Tibial nerve (tissue), 4 donors: Measurements from ENCODE around the gene CCDC152. TPM values are rescaled to one million over a fixed set of nuclear protein-coding genes. Genes with fewer than 3 reads are reported as not detected.

Source experiments
- DNase-seq, 2 donors: peaks; one replicate each; pipeline ENCODE4 v3.0.0-alpha.2; 2019; ENCODE audit warnings: low spot score in 2 of 2
- H3K27ac ChIP-seq, 4 donors: fragments of 200-600 bp; sonication (generic) in 3 of 4; one replicate each; pipeline ENCODE4 v1.5.1; 2017 to 2019; ENCODE audit warnings: mild to moderate bottlenecking in 1 of 4
- H3K27me3 ChIP-seq, 2 donors: fragments of 200-600 bp; sonication (generic) in 1 of 2; one replicate each; pipeline versions ENCODE4 v1.5.1 to v1.6.0; 2017 to 2019
- H3K36me3 ChIP-seq, 3 donors: fragments of 200-600 bp; sonication (generic); one replicate each; pipeline ENCODE4 v1.5.1; 2018 to 2019
- H3K4me1 ChIP-seq, 4 donors: fragments of 200-600 bp; sonication (generic) in 3 of 4; one replicate each; pipeline ENCODE4 v1.5.1; 2017 to 2019
- H3K4me3 ChIP-seq, 4 donors: fragments of 200-600 bp; sonication (generic) in 3 of 4; one replicate each; pipeline ENCODE4 v1.5.1; 2017 to 2019; ENCODE audit warnings: mild to moderate bottlenecking in 1 of 4, moderate library complexity in 1 of 4
- H3K9me3 ChIP-seq, 4 donors: fragments of 200-600 bp; sonication (generic) in 3 of 4; one replicate each; pipeline ENCODE4 v1.5.1; 2017 to 2019
- EP300 ChIP-seq, 2 donors: sonication (generic); formaldehyde crosslinking; IDR thresholded peaks; one replicate each; pipeline ENCODE4 v1.6.1; 2017; ENCODE audit warnings: antibody characterized with exemption in 2 of 2, mild to moderate bottlenecking in 1 of 2
- POLR2A ChIP-seq, 2 donors: fragments of 450-650 bp; IDR thresholded peaks; one replicate each; pipeline ENCODE4 v1.6.1; 2017; ENCODE audit warnings: antibody characterized with exemption in 2 of 2, mild to moderate bottlenecking in 2 of 2, moderate library complexity in 2 of 2
- WGBS, 2 donors: methylation state at CpG; one replicate each; pipeline ENCODE4 v1.1.5; 2018; 5-methylcytosine and 5-hydroxymethylcytosine counted together
- total RNA-seq, 4 donors: library from RNA; depleted of rRNA; stranded (reverse); fragments of >200 nt; gene quantifications; one replicate each; pipeline ENCODE4 v1.1.0, GENCODE V29; 2016
- TF ChIP-seq, protein P1 (sequence below), 5 experiments: fragments of 200-600 bp in 3 of 5; fragments of 450-650 bp in 2 of 5; sonication (generic) in 3 of 5; IDR thresholded peaks; one replicate each; pipeline ENCODE4 v1.5.1; 2016 to 2019; ENCODE audit warnings: antibody characterized with exemption in 5 of 5, mild to moderate bottlenecking in 3 of 5, moderate library complexity in 2 of 5

The CCDC152 gene
- total RNA-seq, 4 donors from 2014 or later, result 2.6 to 3.9 (median 3.0) TPM

DNA sequence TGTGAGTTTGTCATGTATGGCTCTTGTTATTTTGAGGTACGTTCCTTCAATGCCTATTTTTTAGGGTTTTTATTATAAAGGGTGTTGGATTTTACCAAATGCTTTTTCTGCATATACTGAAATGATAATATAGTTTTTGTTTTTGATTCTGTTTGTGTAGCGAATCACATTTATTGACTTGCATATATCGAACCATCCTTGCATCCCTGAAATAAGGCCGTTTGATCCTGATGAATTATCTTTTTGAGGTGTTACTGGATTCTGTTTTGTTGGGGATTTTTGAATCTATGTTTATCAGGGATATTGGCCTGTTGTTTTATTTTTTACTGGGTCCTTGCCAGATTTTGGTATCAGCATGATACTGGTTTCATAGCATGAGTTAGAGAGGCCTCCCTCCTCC, 29.1 kb downstream of the CCDC152 start:
- 92 to 95% methylated on average over 4 of the region's 4 CpGs for WGBS, 2 donors

DNA sequence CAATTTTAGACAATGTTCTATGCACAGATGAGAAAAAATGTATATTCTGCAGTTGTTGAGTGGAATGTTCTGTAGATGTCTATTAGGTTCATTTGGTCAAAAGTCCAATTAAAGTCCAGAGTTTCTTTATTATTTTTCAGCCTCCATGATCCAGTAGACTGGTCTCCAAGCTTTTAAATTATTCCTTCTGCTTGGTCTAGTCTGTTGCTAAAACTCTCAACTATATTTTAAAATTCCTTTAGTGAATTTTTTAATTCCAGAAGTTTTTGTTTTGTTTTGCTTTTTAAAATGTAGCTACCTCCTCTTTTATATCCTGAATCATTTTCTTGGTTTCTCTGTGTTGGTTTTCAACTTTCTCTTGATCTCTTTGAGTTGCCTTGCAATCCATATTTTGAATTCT, 30.5 kb downstream of the CCDC152 start:
- TF ChIP-seq, protein P1, sequence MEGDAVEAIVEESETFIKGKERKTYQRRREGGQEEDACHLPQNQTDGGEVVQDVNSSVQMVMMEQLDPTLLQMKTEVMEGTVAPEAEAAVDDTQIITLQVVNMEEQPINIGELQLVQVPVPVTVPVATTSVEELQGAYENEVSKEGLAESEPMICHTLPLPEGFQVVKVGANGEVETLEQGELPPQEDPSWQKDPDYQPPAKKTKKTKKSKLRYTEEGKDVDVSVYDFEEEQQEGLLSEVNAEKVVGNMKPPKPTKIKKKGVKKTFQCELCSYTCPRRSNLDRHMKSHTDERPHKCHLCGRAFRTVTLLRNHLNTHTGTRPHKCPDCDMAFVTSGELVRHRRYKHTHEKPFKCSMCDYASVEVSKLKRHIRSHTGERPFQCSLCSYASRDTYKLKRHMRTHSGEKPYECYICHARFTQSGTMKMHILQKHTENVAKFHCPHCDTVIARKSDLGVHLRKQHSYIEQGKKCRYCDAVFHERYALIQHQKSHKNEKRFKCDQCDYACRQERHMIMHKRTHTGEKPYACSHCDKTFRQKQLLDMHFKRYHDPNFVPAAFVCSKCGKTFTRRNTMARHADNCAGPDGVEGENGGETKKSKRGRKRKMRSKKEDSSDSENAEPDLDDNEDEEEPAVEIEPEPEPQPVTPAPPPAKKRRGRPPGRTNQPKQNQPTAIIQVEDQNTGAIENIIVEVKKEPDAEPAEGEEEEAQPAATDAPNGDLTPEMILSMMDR (IDR thresholded peaks at IDR 0.05), result no peak
- TF ChIP-seq EP300 (IDR thresholded peaks at IDR 0.05) (no peak), POLR2A (IDR thresholded peaks at IDR 0.05) (no peak)
- Histone ChIP-seq H3K36me3 (peaks cover 0 to 8% (median 0%) of the 10 kb centered on the region in 3 donors), H3K4me3 (no peak overlapping the region), H3K9me3 (peaks cover 0 to 34% (median 6%) of the 10 kb centered on the region in 4 donors), H3K27ac (no peak overlapping the region), H3K4me1 (no peaks in the 10 kb centered on the region), H3K27me3 (no peaks in the 10 kb centered on the region)
- no peak for DNase-seq

More for the DNA sequence above, 29.1 kb downstream of the CCDC152 start:
- H3K27me3 ChIP-seq, result no peaks in the 10 kb centered on the region
- no peak for DNase-seq
- no peak overlapping the region for H3K27ac ChIP-seq
- H3K4me1 ChIP-seq, result no peaks in the 10 kb centered on the region
- H3K9me3 ChIP-seq, result peaks cover 0 to 34% (median 6%) of the 10 kb centered on the region in 4 donors
- H3K36me3 ChIP-seq, result peaks cover 0 to 8% (median 0%) of the 10 kb centered on the region in 3 donors
- no peak overlapping the region for H3K4me3 ChIP-seq
- TF ChIP-seq EP300 (IDR thresholded peaks at IDR 0.05) (no peak), POLR2A (IDR thresholded peaks at IDR 0.05) (no peak)
- TF ChIP-seq, protein P1 (IDR thresholded peaks at IDR 0.05), result no peak

DNA sequence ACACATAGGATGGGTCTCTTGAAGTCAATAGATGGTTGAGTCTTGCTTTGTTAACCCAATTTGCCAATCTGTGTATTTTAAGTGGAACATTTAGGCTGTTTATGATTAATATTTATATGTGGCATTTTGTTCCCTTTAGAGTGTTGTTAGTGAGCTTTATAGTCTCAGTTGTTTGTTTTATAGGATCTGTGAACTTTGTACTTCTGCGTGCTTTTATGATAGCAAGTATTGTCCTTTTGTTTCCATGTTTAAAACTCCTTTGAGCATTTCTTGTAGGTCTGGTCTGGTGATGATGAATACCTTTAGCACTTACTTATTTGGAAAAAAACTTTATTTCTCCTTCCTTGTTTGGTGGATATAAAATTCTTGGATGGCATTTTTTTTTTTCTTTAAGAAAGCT, 31.2 kb downstream of the CCDC152 start:
- no peaks in the 10 kb centered on the region for H3K27me3 ChIP-seq
- peaks cover 0 to 8% (median 0%) of the 10 kb centered on the region in 3 donors for H3K36me3 ChIP-seq
- no peak overlapping the region for H3K4me3 ChIP-seq
- H3K9me3 ChIP-seq, result peaks cover 0 to 34% (median 6%) of the 10 kb centered on the region in 4 donors
- WGBS, 2 donors, result 96 to 100% methylated on average over 1 of the region's 1 CpG
- no peak overlapping the region for H3K27ac ChIP-seq
- H3K4me1 ChIP-seq, result no peaks in the 10 kb centered on the region
- no peak for DNase-seq
- TF ChIP-seq, protein P1 (IDR thresholded peaks at IDR 0.05), result no peak
- TF ChIP-seq POLR2A (IDR thresholded peaks at IDR 0.05) (no peak), EP300 (IDR thresholded peaks at IDR 0.05) (no peak)

DNA sequence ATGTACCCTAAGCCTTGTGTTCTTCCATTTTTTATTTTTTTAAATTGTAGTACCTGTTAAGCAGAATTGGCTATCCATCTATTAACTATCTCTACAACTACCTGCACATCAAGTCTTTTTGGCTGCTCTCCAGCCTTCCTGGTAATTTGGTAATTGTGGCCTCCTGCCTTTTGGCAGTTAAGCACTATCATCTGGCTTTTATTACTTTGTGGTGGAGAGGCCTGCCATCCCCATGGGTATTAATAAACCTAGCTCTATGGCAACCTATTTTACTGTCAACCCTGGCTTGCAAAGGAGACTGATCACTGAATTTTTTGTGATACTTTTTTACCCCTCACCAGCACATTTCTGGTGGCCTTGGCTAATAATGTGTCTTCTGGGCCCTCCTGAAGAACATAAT, 34.5 kb downstream of the CCDC152 start:
- DNase-seq, result no peak
- Histone ChIP-seq H3K4me3 (no peak overlapping the region), H3K27me3 (no peaks in the 10 kb centered on the region), H3K27ac (no peak overlapping the region), H3K9me3 (peaks cover 0 to 25% (median 3%) of the 10 kb centered on the region in 4 donors), H3K36me3 (peaks cover 0 to 8% (median 0%) of the 10 kb centered on the region in 3 donors), H3K4me1 (no peaks in the 10 kb centered on the region)
- TF ChIP-seq, protein P1 (IDR thresholded peaks at IDR 0.05), result no peak
- no peak for TF ChIP-seq POLR2A (IDR thresholded peaks at IDR 0.05)
- TF ChIP-seq EP300 (IDR thresholded peaks at IDR 0.05), result no peak

DNA sequence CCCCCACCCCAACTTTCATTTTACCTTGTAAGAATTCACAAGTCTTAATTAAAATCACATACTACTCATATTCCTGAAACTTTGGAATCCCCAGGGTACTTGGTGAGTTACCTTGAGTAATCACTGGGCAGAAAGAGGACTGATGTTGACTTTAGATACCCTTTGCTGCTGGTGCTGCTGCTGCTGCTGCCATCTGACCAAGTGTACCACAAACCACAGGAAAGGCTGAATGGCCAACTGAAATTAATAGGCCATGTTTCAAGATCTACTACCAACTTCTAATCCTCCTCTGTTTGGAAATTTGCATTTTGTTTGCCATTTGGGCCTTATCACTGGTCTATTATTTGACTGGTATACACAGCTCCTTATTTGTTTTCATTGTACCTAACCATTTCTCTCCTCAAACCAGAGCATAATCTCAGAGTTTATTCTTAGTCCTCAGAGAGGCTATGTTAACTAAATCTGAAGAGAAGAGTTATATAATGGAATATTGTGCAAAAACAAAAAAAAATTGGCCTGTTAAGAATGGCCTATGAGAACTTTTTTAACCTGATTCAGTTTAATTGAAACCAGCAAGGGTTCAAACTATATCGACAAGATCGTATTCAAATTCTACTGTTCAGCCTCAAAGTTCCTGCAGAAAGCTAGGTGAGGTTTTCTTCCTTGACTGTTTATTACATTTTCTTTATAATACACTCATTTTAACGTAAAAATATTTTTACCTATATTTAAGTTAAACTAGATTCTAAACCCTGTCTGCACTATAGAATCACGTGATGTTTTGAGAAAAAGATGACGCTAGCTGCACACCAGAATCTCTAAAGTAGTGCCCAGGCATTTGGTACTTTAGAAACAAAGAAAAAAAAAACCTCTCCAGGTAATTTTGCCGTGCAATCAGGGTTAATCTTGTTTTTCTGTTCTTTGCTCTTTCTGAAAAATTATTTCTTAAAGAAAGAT, 41.9 kb downstream of the CCDC152 start:
- no peak for DNase-seq
- Histone ChIP-seq H3K9me3 (peaks cover 0 to 12% (median 0%) of the 10 kb centered on the region in 4 donors), H3K27me3 (no peaks in the 10 kb centered on the region), H3K4me3 (no peak overlapping the region), H3K36me3 (peaks cover 0 to 58% (median 0%) of the 10 kb centered on the region in 3 donors), H3K27ac (no peak overlapping the region), H3K4me1 (no peaks in the 10 kb centered on the region)
- TF ChIP-seq POLR2A (IDR thresholded peaks at IDR 0.05) (no peak), EP300 (IDR thresholded peaks at IDR 0.05) (no peak)
- TF ChIP-seq, protein P1 (IDR thresholded peaks at IDR 0.05), result no peak
- WGBS, 2 donors, result 88 to 91% methylated on average over 6 of the region's 6 CpGs
